ENCODE results near the gene ZSCAN21. TPM values are rescaled to one million over a fixed set of nuclear protein-coding genes. Genes with fewer than 3 reads are reported as not detected.
A peak's percentile ranks its signal among the peaks of the same experiment; 100 is the strongest.
"Not testable (repeated sequence)": the region's sequence is repeated elsewhere in the genome, so short reads cannot be mapped to it uniquely, and the experiment has no call there.

ZSCAN21 gene
- total RNA-seq, result 12.7 TPM

DNA sequence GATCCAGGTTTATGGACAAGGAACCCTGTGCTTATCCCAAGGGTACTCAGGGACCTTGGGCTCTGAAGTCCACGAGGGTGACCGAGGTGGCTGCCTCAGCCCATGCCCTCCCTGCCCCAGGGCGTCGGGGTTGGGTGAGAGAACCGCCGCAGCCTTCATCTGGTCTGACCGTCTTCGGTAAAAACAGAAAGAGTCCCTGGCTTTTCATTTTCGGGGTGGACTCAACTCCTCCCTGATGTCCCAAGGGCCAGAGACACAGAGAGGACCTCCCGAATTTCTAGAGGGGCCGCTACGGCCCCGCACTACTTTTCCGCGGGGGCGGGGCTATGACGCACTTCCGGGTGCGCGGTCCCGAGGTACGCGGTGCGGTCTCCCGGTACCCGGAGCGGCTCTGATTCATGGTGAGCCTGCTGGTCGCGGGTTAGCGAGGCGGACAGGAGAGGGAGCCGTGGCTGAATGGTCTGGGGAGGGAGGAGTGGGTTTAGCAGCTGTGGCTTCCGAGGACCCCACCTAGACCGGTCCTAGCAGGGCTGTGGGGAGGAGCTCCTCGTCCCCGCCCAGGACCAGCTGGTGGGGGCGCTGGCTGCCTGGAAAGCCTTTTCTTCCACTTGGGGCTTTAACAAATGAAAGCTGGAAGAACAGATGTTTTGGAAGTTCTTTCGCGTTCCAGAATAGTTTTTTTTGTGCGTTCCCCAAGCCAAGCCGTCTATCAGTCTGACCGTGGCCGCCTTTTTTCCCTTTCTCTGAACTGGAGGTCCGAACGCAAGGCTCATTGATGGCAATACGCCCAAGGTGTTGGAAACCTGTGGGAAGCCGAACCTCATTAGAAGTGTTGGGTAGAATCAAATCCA, at the start of gene ZSCAN21:
ZSCAN21 (plus strand) TSS at position 334 of the 851 bp plus-strand sequence. CDS start 7,233 bp downstream, outside the sequence.
- peak; percentile 82 for DNase-seq (ENCODE audit: low spot score)

DNA sequence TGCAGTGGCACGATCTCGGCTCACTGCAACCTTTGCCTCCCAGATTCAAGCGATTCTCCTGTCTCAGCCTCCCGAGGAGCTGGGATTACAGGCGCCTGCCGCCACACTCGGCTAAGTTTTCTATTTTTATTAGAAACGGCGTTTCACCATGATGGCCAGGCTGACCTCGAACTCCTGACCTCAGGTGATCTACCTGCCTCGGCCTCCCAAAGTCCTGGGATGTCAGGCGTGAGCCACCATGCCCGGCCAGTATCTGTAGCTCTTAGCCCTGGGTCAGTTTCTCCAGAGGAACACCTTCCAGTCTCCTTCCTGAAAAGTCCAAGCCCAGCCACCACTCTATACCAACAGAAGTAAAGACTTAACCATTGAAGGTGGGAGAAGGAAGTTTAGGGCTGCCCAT, 49.3 kb upstream of the ZSCAN21 start:
- no peak for DNase-seq (ENCODE audit: low spot score)

DNA sequence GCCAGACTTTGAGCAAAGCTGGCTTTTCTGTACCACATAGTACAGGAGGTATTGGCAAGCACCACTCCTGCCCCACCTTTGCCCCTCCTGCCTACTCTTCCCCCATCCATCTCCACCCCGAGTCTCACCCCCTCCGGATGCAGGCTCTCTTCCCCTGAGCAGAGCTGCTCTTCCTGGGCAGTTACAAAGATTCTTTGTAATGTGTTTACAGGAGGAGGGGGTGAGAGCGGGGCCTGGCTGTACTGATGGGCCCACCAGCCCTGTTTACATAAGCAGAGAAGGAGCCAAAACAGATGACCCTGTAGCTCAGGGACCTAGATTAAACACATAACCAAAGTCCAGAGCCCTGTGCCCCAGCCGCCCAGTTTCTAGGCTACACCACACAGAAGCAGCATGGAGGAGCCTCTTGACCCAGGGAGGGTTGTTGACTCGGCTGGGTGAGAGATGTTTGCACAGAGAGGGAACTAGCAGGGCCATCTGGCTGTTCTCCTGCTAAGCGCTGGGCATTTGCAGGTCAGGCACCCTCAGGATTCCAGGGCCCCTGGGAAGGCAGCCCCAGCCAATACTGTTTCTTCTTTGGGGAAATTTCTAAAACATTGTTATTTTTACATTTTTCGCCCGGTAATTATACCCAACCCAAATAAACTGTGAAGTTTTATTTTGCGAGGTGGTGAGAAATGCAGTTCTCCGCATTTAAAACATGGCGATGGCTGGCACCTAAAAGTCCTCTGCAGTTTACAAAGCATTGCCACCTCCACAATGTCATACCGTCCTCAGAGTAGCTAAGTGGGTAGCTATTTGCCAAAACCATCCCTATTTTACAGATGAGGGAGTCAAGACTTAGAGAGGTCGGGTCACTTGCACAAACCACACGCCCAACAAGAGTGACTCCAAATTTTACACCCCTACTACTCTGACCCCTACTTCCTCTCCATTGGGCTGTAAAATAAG, 45.6 kb upstream of the ZSCAN21 start:
- DNase-seq (ENCODE audit: low spot score), result peak; percentile 89

DNA sequence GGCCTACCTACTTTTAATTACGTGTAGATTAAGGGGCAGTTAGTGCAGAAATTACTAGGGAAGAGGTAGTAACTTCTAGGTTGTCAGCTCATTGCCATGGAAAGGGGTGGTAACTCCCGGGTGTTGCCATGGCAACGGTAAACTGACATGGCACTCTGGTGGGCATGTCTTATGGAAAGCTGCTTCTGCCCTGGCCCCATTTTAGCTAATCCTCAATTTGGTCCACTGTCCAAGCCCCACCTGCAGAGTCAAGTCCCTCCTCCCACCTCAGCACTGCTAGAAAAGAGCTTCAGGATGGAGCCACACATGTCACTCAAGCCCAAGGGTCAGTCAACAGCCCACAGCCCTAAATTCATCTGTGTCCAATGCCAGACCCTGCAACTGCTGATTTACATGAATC, 41.7 kb upstream of the ZSCAN21 start:
- no peak for DNase-seq (ENCODE audit: low spot score)

DNA sequence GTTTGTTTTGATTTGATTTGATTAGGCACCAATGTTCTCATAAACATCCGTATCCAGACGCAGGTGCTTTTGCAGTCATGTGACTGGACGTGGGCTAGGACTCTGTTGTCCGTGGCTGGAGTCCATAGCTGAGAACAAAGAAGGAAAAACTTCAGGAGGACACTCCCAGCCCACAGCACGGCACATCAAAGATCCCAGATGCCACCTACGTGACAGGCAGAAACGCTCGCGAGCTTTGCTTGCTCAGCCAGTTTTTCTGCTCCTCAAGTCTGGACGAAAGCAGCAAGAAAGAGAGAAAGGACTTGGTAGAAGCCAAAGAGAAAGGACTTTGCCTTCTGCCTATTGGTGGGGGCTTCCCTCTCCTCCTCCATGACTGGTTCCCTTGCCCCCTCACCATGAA, 41.0 kb upstream of the ZSCAN21 start:
- DNase-seq (ENCODE audit: low spot score), result peak; percentile 89

DNA sequence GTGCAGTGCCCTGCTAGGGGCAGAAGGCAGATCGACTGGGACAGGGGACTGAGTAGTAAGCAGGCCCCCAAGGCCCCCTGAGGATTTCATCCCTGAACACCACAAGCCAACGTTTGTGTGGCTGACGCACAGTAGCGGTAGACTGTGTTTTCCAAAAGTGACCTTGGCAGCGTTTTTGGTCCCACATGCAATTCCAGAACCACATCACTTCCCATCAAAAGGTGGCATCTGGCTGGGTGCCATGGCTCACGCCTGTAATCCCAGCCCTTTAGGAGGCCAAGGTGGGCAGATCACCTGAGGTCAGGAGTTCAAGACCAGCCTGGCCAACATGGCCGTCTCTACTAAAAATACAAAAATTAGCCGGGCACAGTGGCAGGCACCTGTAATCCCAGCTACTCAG, 39.6 kb upstream of the ZSCAN21 start:
- not testable (repeated sequence) for DNase-seq (ENCODE audit: low spot score)

DNA sequence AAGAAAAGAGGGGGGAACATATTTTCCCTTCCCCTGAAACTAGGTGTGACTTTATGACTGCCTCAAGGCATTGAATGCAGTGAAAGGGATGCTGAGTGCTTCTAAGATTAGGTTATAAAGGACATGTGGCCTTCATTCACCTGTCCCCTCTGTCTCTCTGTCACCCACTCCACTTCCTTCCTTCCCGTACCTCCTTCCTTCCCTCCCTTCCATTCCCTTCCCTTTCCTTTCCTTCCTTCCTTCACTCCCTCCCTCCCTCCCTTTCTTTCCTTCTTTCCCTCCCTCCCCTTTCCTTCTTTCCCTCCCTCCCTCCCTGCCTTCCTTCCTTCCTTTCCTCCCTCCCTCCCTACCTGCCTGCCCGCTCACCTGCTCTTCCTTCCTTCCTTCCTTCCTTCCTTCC, 38.7 kb upstream of the ZSCAN21 start:
- DNase-seq (ENCODE audit: low spot score), result no peak

DNA sequence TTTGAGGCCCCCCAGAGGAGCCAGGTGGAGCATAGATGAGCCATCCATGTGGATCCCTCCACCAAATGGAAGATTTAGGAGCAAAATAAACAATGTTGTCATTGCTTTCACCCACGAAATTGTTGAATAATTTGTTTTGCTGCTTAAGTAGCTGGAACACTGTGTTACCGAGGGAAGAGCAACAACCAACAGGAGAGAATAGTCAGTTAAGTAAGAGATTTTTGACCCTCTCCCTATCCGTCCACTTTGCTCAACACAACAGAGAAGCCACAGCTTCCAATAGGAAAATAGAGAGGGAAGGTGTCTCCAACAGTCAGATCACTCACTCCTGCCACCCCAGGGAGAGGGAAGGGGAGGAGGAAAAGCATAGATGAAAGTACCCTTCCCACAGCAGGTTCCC, 38.1 kb upstream of the ZSCAN21 start:
- no peak for DNase-seq (ENCODE audit: low spot score)

DNA sequence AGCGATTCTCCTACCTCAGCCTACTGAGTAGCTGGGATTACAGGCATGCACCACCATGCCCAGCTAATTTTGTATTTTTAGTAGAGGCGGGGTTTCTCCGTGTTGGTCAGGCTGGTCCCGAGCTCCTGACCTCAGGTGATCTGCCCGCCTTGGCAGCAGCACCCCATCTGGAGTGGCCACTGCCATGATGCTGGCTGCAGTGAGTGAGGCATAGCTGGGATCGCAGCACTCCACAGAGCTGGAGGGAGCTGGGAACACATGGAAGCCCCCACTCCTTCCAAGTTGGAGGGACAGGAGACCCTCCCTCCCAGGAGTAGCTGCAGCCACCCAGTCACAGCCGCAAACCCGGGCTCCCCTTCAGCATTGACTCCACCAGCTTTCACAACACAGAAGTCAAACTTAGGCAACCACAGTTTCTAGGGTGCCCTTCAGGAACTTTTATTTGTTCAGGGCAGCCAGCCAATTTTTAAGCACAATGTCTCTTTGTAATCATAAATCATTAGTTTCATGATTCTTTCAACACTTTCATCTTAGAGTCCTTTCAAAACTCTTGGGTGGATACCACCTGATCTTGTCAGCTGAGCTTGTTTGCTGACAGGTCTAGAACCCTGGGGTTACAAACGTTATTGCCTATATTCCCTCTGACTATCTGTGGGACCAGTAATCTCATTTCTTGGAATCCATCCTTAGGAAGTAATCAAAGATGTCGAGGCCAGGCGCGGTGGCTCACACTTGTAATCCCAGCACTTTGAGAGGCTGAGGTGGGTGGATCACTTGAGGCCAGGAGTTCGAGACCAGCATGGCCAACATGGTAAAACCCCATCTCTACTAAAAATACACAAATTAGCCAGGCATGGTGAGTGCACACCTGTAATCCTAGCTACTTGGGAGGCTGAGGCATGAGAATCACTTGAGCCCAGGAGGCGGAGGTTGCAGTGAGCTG, 36.9 kb upstream of the ZSCAN21 start:
- DNase-seq (ENCODE audit: low spot score), result peak; percentile 79

DNA sequence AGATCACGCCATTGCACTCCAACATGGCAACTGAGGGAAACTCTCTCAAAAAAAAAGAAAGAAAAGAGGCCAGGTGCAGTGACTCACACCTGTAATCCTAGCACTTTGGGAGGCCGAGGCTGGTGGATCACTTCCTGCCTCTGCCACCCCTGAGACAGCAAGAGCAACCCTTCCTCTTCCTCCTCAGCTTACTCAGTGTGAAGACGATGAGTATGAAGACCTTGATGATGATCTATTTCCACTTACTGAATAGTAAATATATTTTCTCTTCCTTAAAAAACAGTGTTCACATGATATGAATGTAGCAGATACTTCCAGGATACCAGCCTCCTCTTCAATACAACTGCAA, 36.3 kb upstream of the ZSCAN21 start:
- no peak for DNase-seq (ENCODE audit: low spot score)

DNA sequence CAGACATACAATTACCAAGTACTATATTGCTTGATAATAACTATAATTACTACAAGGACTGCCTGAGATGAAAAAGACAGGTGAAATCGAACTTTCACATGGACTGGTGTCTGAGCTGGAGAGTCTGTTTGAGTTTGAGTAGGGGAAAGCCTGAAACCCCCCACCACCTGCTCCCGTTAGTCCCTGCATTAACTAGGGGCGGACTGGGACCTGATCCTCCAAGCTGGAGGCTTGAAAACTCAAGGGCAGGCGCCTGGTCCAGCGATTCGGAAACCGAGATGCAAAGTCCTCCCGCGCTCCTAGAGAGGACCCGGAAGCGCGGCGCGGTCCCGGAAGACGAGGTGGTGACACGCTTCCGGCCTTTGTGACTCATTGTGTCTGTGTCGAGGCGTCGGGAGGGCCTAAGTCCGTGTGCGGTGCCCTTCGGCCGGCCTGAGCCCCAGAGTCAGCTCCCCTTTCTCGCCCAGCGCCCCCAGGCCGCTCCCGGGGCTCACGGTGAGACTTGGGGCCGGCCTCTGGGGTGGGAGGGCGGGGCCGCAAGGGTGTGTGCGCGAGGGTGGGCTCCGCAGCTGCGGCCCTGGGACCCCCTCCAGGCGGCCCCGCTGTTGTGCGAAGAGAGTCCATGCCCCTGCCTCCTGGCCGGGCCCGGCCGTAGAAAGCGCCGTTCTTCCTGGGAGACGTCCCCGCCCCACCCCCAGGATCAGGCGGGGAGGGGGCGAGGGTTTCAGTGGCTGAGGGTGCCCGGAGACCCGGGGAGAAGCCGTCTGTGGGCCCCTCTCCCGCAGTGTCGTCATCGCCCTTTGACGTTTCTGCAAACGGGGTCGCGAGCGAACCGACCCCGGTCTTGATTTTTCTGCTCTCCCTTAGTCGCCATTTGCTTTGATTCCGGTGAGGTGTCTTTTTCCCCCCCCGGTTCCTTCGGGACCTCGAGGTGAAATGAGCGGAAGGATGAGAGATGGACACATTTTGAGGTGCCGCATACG, 34.1 kb upstream of the ZSCAN21 start, which contains the start of gene ZKSCAN1:
ZKSCAN1 (plus strand) TSS at position 365 of the 983 bp plus-strand sequence. CDS start 7,911 bp downstream, outside the sequence.
- DNase-seq (ENCODE audit: low spot score), result peak; percentile 88

DNA sequence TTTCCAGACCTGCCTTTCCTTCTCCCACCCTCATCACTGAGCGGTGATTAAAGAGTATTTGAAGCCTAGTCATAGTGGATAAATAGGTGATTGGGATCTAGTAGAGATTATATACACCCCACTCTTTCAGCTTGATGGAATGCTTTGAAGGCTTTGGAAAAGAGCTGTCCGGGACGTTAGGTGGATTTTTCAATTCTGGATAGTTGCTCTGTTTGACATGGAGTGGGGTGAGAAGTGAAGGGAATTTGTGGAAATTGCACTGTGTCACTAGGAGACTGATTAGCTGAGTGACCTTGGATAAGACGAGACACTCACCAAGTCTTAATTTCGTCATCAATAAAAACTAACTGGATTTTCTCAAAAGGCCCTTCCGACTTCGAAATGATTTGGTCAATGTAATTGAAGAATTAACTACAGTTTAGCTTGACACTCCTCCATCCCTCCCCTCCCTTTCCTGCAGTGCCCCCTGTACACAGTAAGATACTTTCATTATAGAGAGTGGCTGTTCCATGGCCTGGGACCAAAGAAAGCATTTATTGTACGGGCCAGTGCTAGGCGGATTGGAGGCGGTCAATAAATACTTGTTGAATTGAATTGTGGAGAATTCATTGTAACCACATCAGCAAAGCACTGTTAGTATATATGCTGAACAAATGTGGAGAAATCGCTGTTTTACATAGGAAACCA, 33.2 kb upstream of the ZSCAN21 start:
- peak; percentile 53 for DNase-seq (ENCODE audit: low spot score)

DNA sequence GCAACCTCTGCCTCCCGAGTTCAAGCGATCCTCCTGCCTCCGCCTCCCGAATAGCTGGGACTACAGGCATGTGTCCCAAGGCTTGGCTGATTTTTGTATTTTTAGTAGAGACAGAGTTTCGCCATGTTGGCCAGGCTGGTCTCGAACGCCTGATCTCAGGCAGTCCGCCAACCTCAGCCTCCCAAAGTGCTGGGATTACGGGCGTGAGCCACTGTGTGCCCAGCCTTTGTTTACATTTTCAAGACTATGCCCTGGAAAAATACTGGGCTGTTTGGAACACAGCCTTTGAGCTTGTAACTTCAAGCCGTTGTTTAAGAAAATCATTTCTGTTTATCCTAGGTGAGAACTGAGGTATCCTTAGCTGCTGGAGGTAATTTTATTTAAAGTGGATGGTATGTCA, 32.3 kb upstream of the ZSCAN21 start:
- peak; percentile 52 for DNase-seq (ENCODE audit: low spot score)

DNA sequence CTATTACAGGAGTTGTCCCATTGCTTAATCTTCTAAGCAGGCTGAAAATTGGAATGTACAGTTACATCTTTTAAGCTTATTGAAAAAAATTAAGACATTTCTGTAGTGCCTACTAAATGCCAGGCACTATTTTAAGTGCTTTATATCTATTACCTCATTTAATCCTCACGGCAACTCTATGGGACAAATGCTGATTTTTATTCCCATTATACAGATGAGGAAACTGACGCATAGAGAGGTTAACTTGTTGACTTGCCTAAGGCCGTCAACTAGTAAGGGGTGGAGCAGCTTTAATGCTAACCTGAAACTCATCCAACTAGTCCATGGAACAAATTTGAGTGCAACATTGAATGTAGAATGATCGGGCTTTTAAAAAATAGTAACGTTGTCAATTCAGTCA, 31.7 kb upstream of the ZSCAN21 start:
- no peak for DNase-seq (ENCODE audit: low spot score)

DNA sequence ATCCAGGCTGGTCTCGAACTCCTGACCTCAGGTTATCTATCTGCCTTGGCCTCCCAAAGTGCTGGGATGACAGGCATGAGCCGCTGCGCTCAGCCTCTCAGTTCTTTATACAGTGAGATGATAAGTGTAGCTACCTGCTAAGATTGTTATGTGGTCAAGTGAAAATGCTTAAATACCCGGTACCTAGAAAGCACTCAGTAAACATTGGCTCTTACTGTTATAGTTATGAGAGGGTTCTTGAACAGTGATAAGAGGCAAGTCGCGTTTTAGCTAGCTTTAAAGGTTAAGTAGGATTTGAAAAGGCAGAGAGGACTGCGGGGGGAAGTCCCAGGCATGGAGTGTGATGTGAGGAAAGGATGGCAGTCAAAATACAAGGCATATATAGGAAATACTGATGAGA, 29.7 kb upstream of the ZSCAN21 start:
- DNase-seq (ENCODE audit: low spot score), result no peak

DNA sequence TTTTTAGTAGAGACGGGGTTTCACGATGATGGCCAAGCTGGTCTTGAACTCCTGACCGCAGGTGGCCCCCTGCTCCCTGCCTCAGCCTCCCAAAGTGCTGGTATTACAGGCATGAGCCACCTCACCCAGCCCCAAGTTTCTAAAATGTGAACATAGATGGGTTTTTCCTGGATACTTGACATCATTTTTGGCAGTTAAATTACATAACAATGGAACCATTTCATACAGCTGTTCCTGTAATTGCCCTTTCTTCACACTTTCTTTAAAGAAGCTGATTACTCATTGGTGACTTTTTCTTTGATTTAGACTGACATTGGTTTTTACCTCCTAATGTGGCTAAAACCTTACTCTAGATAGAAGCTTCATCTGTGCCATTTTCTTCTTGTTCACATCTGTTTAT, 28.3 kb upstream of the ZSCAN21 start:
- no peak for DNase-seq (ENCODE audit: low spot score)

DNA sequence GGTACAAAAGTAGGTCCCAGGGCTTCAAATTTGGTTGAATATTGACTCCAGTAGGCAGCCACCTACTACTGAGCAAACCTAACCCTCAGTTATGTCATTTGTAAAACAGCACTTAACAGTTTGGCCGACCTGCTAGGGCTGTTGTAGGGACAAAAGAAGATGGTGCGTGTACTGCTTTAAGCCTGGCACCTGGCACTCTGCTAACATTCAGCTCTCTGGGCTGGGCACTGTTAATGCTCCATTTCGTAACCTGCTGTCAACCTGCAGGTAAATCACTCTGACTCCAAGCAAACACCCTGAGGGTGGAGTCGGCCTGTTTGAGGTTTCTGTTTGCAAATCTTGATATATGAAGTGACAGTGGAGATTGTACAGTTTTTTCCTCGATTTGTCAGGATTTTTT, 27.0 kb upstream of the ZSCAN21 start:
- peak; percentile 53 for DNase-seq (ENCODE audit: low spot score)

DNA sequence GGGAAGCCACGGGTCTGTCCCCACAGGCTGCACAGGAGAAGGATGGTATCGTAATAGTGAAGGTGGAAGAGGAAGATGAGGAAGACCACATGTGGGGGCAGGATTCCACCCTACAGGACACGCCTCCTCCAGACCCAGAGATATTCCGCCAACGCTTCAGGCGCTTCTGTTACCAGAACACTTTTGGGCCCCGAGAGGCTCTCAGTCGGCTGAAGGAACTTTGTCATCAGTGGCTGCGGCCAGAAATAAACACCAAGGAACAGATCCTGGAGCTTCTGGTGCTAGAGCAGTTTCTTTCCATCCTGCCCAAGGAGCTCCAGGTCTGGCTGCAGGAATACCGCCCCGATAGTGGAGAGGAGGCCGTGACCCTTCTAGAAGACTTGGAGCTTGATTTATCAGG, 26.0 kb upstream of the ZSCAN21 start:
- no peak for DNase-seq (ENCODE audit: low spot score)

DNA sequence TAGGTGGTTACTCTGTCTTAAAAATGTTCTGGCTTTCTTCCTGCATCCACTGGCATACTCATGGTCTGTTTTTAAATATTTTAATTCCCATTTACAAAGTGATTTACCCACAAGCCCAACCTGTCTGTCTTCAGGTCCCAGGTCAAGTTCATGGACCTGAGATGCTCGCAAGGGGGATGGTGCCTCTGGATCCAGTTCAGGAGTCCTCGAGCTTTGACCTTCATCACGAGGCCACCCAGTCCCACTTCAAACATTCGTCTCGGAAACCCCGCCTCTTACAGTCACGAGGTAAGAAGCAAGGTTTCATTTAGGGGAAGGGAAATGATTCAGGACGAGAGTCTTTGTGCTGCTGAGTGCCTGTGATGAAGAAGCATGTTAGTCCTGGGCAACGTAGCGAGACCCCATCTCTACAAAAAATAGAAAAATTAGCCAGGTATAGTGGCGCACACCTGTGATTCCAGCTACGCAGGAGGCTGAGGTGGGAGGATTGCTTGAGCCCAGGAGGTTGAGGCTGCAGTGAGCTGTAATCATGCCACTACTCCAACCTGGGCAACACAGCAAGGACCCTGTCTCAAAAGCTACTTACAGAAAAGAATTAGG, 25.5 kb upstream of the ZSCAN21 start:
- no peak for DNase-seq (ENCODE audit: low spot score)
